H1 (cell line): ENCODE results near the gene DENND1A. TPM values are rescaled to one million over a fixed set of nuclear protein-coding genes. Genes with fewer than 3 reads are reported as not detected.

ENCODE experiments used
- CBX5 ChIP-seq: fragments of 300-800, 300-1000 bp; sonication (generic); IDR thresholded peaks from 2 replicates; pipeline ENCODE4 v1.7.1; 2016; ENCODE audit warnings: antibody characterized with exemption, low read length, low read depth
- CEBPB ChIP-seq: IDR thresholded peaks from 2 replicates; pipeline ENCODE4 v1.6.1; 2012; ENCODE audit warnings: low read depth, low read length
- CHD2 ChIP-seq: IDR thresholded peaks from 2 replicates; pipeline ENCODE4 v1.6.1; 2012; ENCODE audit warnings: low read length, improper control_type of control experiment
- CTBP2 ChIP-seq: IDR thresholded peaks from 2 replicates; pipeline ENCODE4 v1.7.0; 2011; ENCODE audit warnings: borderline replicate concordance, mild to moderate bottlenecking, moderate library complexity, mixed read lengths, low read length; ENCODE audit not compliant: insufficient read depth, insufficient read length
- E2F6 ChIP-seq: IDR thresholded peaks from 2 replicates; pipeline ENCODE4 v1.6.1; 2012; ENCODE audit warnings: inconsistent platforms
- FOSL1 ChIP-seq: IDR thresholded peaks from 2 replicates; pipeline ENCODE4 v1.6.1; 2011; ENCODE audit warnings: mild to moderate bottlenecking, low read depth, low read length, moderate library complexity; ENCODE audit not compliant: insufficient read depth
- GTF2F1 ChIP-seq: IDR thresholded peaks from 2 replicates; pipeline ENCODE4 v1.6.1; 2012; ENCODE audit warnings: low read depth, low read length, improper control_type of control experiment, borderline replicate concordance
- KDM5A ChIP-seq: fragments of 200-600 bp; IDR thresholded peaks from 2 replicates; pipeline ENCODE4 v1.7.1; 2012; ENCODE audit warnings: mild to moderate bottlenecking, low read length, inconsistent platforms, mixed read lengths
- MAFK ChIP-seq: IDR thresholded peaks from 2 replicates; pipeline ENCODE4 v1.6.1; 2012; ENCODE audit warnings: low read depth, mild to moderate bottlenecking, improper control_type of control experiment, low read length
- NANOG ChIP-seq: IDR thresholded peaks from 2 replicates; pipeline ENCODE4 v1.6.1; 2011; ENCODE audit warnings: low read length, low read depth, mild to moderate bottlenecking, inconsistent platforms; ENCODE audit not compliant: insufficient read depth, poor library complexity, severe bottlenecking
- NRF1 ChIP-seq: IDR thresholded peaks from 2 replicates; pipeline ENCODE4 v1.6.1; 2011; ENCODE audit warnings: mild to moderate bottlenecking, low read depth, low read length, improper control_type of control experiment
- POLR2A ChIP-seq, 2 experiments: IDR thresholded peaks; 1 replicate in 1 of 2; 2 replicates in 1 of 2; pipeline ENCODE4 v1.6.1; 2011; ENCODE audit warnings: low read depth in 2 of 2, low read length in 2 of 2, mild to moderate bottlenecking in 2 of 2; ENCODE audit errors: control extremely low read depth in 1 of 2
- RAD21 ChIP-seq, 2 experiments: IDR thresholded peaks in 1 of 2; conservative IDR thresholded peaks in 1 of 2; 2 replicates each; pipeline ENCODE4 v1.6.1; 2011; ENCODE audit warnings: low read depth in 2 of 2, low read length in 2 of 2, improper control_type of control experiment in 1 of 2, inconsistent platforms in 1 of 2, mild to moderate bottlenecking in 1 of 2, moderate library complexity in 1 of 2
- RBBP5 ChIP-seq: IDR thresholded peaks from 2 replicates; pipeline ENCODE4 v1.7.1; 2012; ENCODE audit warnings: low read depth, mild to moderate bottlenecking, inconsistent platforms, low read length, moderate library complexity, borderline replicate concordance
- RFX5 ChIP-seq: IDR thresholded peaks from 2 replicates; pipeline ENCODE4 v1.6.1; 2011; ENCODE audit warnings: low read depth, low read length, improper control_type of control experiment, borderline replicate concordance
- RNF2 ChIP-seq: fragments of 200-900, 300-1000 bp; sonication (generic); IDR thresholded peaks from 2 replicates; pipeline ENCODE4 v1.7.1; 2016; ENCODE audit warnings: borderline replicate concordance, low read depth, mild to moderate bottlenecking, antibody characterized with exemption, low read length; ENCODE audit not compliant: poor library complexity, severe bottlenecking; ENCODE audit errors: missing control alignments
- RXRA ChIP-seq: IDR thresholded peaks from 2 replicates; pipeline ENCODE4 v1.6.1; 2011; ENCODE audit warnings: low read depth, mild to moderate bottlenecking, low read length, moderate library complexity; ENCODE audit not compliant: insufficient read depth
- SP2 ChIP-seq: IDR thresholded peaks from 2 replicates; pipeline ENCODE4 v1.6.1; 2012; ENCODE audit warnings: mild to moderate bottlenecking, low read length, inconsistent platforms
- SP4 ChIP-seq: IDR thresholded peaks from 2 replicates; pipeline ENCODE4 v1.6.1; 2012; ENCODE audit warnings: low read length, inconsistent platforms
- SRF ChIP-seq: IDR thresholded peaks from 2 replicates; pipeline ENCODE4 v1.6.1; 2011; ENCODE audit warnings: mild to moderate bottlenecking, low read depth, low read length, moderate library complexity
- YY1 ChIP-seq: IDR thresholded peaks from 2 replicates; pipeline ENCODE4 v1.6.1; 2011; ENCODE audit warnings: low read depth, mild to moderate bottlenecking, low read length
- ZNF274 ChIP-seq: IDR thresholded peaks from 2 replicates; pipeline ENCODE4 v1.7.0; 2012; ENCODE audit warnings: low read length, borderline replicate concordance; ENCODE audit errors: extremely low read depth
- polyA plus RNA-seq, 7 experiments: library from polyadenylated mRNA; depleted of rRNA in 3 of 7; stranded (reverse) in 5 of 7; unstranded in 2 of 7; fragments of >200 nt in 5 of 7; fragments of 200-250 nt in 2 of 7; gene quantifications; 1 replicate in 5 of 7; 2 replicates in 1 of 7; 4 replicates in 1 of 7; pipeline versions ENCODE4 v1.2.1 to v1.2.3, GENCODE V29; 2011 to 2013; ENCODE audit warnings: missing spikeins in 2 of 7, mixed read lengths in 2 of 7
- total RNA-seq: library from RNA; stranded (reverse); fragmentation: NEBNext Ultra II Directional; extraction: Animal tissue kit (Norgen Biotek cat#: 25700); gene quantifications from 2 replicates; pipeline ENCODE4 v1.2.1, GENCODE V29; 2021
- TF ChIP-seq, protein P1 (sequence below): IDR thresholded peaks from 2 replicates; pipeline ENCODE4 v1.6.1; 2012; ENCODE audit warnings: low read length, inconsistent platforms

The DENND1A gene
- total and polyA plus RNA-seq, 2 of the 8 experiments (the other 6 are each of a cell fraction or from before 2014, with no cell fraction given) = 24.1 to 26.4 TPM

DNA sequence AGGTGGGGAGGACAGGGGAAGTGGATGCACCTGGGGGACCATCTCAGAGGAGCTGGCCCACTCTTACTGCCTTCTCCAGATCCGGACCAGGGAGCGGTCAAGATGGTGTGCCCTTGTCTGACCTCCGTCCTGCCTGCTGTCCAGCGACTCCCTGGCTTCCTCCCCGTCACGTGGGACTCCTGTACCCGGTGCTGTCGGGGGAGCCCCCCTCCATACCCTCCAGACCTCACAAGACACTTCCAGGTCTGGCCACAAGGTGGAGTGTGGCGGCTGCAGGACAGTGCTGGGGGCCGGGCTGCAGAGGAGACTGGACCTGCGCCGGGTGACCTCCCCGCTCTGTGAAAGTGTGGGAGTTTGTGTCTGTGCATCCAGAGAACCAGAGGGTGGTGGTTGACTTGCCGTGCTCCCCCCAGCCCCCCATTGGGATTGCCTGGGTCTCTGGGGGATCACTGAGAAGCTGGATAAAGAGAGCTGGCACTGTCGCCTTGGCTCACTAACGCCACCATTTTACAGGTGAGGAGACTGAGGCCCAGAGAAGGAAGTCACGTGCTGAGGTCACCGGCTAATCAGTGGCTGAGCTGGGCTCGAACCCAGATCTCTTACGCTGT lies 575.8 kb downstream of the DENND1A start (continued):
- TF ChIP-seq RBBP5 (no peak), CBX5 (no peak), RFX5 (no peak), RNF2 (no peak), CEBPB (no peak), E2F6 (no peak), SRF (no peak), SP2 (no peak), POLR2A (IDR thresholded peaks at IDR 0.05; ENCODE audit: control extremely low read depth in 1 of 2, low read depth in 2 of 2, low read length in 2 of 2) (0 out of 3 replicates have a peak, but pooled peaks of 1 of the 2 experiments have one; percentile 23), NANOG (no peak), RXRA (no peak), KDM5A (no peak), MAFK (no peak), CHD2 (no peak), NRF1 (no peak), CTBP2 (no peak), RAD21 (IDR thresholded peaks at IDR 0.05 in 1 of 2, conservative IDR thresholded peaks at IDR 0.05 in 1 of 2; ENCODE audit: low read depth in 2 of 2, low read length in 2 of 2) (peak; percentile 87 to 91), YY1 (peak; percentile 58; the same call in 1 of the 2 replicates), GTF2F1 (no peak), ZNF274 (no peak), FOSL1 (no peak), SP4 (no peak)
- TF ChIP-seq, protein P1, sequence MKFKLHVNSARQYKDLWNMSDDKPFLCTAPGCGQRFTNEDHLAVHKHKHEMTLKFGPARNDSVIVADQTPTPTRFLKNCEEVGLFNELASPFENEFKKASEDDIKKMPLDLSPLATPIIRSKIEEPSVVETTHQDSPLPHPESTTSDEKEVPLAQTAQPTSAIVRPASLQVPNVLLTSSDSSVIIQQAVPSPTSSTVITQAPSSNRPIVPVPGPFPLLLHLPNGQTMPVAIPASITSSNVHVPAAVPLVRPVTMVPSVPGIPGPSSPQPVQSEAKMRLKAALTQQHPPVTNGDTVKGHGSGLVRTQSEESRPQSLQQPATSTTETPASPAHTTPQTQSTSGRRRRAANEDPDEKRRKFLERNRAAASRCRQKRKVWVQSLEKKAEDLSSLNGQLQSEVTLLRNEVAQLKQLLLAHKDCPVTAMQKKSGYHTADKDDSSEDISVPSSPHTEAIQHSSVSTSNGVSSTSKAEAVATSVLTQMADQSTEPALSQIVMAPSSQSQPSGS = no peak
